Neural crest cell (in vitro differentiated cells): ENCODE results near the gene LBX2. TPM values are rescaled to one million over a fixed set of nuclear protein-coding genes. Genes with fewer than 3 reads are reported as not detected.

Source experiments
- DNase-seq: peaks from one replicate; pipeline ENCODE4 v3.0.0; 2021; ENCODE audit warnings: low read depth, mixed read lengths, low spot score
- H3K27ac Mint-ChIP-seq: one replicate; pipeline ENCODE4 v1.8.0; 2021; ENCODE audit warnings: mild to moderate bottlenecking, mixed read lengths; ENCODE audit not compliant: unreplicated experiment
- H3K27me3 Mint-ChIP-seq: 2 replicates; pipeline ENCODE4 v1.8.0; 2021; ENCODE audit warnings: low read depth, mild to moderate bottlenecking, mixed read lengths
- H3K36me3 Mint-ChIP-seq: 2 replicates; pipeline ENCODE4 v1.8.0; 2021; ENCODE audit warnings: low read depth, mild to moderate bottlenecking, mixed read lengths
- H3K4me1 Mint-ChIP-seq: 2 replicates; pipeline ENCODE4 v1.8.0; 2021; ENCODE audit warnings: mixed read lengths
- H3K4me3 Mint-ChIP-seq: one replicate; pipeline ENCODE4 v1.8.0; 2021; ENCODE audit warnings: mild to moderate bottlenecking, mixed read lengths
- H3K9me3 Mint-ChIP-seq: 2 replicates; pipeline ENCODE4 v1.8.0; 2021; ENCODE audit warnings: mixed read lengths
- CTCF ChIP-seq: fragments of 200-600 bp; sonication (generic); conservative IDR thresholded peaks from 2 replicates; pipeline ENCODE4 v1.5.0; 2021; ENCODE audit warnings: antibody characterized with exemption, mild to moderate bottlenecking
- total RNA-seq: library from RNA; stranded (reverse); gene quantifications from 2 replicates; pipeline ENCODE4 v1.2.1, GENCODE V29; 2021

LBX2 gene
- total RNA-seq, 1 donor from 2014 or later = 0.28 TPM

DNA sequence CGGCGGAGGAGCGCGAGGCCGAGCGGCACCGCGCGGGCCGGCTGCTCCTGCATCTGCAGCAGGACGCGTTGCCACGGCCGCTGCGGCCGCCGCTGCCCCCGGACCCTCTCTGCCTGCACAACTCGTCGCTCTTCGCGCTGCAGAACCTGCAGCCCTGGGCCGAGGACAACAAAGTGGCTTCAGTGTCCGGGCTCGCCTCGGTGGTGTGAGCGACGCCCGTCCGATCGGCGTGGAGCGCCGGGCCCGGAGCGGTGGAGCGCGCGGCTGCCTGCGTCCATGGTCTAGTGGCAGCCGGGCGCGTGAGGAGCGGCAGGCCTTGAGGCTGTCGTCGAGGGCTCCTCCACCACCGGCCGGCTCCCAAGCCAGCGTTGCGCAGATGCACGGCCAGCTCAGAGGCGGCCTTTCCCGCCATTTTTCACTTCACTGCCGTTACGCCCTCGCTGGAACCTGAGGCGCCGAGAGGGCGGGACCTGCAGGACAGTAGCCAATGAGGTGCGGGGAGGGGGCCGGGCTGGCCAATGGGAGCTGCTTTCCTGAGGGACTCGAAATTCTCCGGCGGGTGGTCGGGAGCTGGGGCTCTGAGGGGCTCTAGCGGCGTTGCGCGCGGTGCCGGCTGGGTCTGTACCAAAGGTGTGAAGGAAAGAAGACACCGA is 16.7 kb upstream of the LBX2 start:
- no peaks in the 10 kb centered on the region for H3K9me3 Mint-ChIP-seq
- no peak for DNase-seq
- H3K4me3 Mint-ChIP-seq = no peak overlapping the region
- peaks cover 6% of the 10 kb centered on the region for H3K36me3 Mint-ChIP-seq
- no peak for TF ChIP-seq CTCF
- no peak overlapping the region for H3K27ac Mint-ChIP-seq
- peaks cover 95% of the 10 kb centered on the region for H3K27me3 Mint-ChIP-seq
- H3K4me1 Mint-ChIP-seq = peaks cover 3% of the 10 kb centered on the region

DNA sequence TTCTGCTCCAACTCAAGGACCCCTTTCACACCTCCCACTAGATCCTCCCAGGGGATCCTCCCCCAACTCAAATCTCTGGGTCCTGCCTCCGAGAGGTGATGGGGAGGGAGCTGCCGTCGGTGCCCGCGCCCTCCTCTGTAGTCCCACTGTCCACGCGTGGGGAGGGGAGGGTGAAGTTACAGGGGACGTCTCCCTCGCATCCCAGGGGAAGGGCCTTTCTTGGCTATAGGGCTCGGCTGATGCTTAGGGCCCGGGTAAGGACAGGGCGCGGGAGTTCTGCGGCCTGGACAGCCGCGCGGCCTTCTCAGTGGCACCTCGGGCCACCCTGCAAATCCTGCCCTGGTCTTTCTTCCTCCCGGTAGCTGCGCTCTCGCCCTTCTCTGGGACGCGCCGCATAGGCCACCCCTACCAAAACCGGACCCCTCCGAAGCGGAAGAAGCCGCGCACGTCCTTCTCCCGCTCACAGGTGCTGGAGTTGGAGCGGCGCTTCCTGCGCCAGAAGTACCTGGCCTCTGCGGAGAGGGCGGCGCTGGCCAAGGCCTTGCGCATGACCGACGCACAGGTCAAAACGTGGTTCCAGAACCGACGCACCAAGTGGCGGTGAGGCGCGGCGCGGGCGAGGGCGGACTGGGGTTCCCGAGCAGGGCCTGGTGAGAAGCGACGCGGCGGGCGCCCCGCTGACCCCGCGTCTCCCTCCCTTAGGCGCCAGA is 16.0 kb upstream of the LBX2 start:
- no peak overlapping the region for H3K4me3 Mint-ChIP-seq
- H3K9me3 Mint-ChIP-seq = no peaks in the 10 kb centered on the region
- TF ChIP-seq CTCF = no peak
- H3K4me1 Mint-ChIP-seq = peaks cover 3% of the 10 kb centered on the region
- no peak overlapping the region for H3K27ac Mint-ChIP-seq
- peaks cover 95% of the 10 kb centered on the region for H3K27me3 Mint-ChIP-seq
- no peak for DNase-seq
- peaks cover 6% of the 10 kb centered on the region for H3K36me3 Mint-ChIP-seq

GRCh38 chr2:74514368-74515270 is 15.2 kb upstream of the LBX2 start, which contains the start of gene TLX2:
Gene TLX2, plus strand, starts transcription at chr2:74514450. Its CDS starts 357 bp downstream, at chr2:74514807.
- no peak for DNase-seq
- no peaks in the 10 kb centered on the region for H3K9me3 Mint-ChIP-seq
- no peak for TF ChIP-seq CTCF

GRCh38 chr2:74513605-74514367 is 14.4 kb upstream of the LBX2 start:
- peaks cover 4% of the 10 kb centered on the region for H3K4me1 Mint-ChIP-seq
- no peak for TF ChIP-seq CTCF
- DNase-seq = no peak
- H3K4me3 Mint-ChIP-seq = peak overlapping the region; percentile 27
- peaks cover 95% of the 10 kb centered on the region for H3K27me3 Mint-ChIP-seq
- H3K36me3 Mint-ChIP-seq = peaks cover 6% of the 10 kb centered on the region
- H3K27ac Mint-ChIP-seq = no peak overlapping the region
- H3K9me3 Mint-ChIP-seq = no peaks in the 10 kb centered on the region

More at GRCh38 chr2:74514368-74515270, 15.2 kb upstream of the LBX2 start, which contains the start of gene TLX2:
- H3K4me1 Mint-ChIP-seq = peaks cover 3% of the 10 kb centered on the region
- H3K27me3 Mint-ChIP-seq = peaks cover 95% of the 10 kb centered on the region
- H3K4me3 Mint-ChIP-seq = peak within 1 kb of the TSS; percentile 27
- H3K27ac Mint-ChIP-seq = no peak within 1 kb of the TSS
- H3K36me3 Mint-ChIP-seq = peaks cover 6% of the 10 kb centered on the region
